GM18873 (cell line): ENCODE results near the gene DECR2.
"Not testable (repeated sequence)": the region's sequence is repeated elsewhere in the genome, so short reads cannot be mapped to it uniquely, and the experiment has no call there.

ENCODE experiments used
- ATAC-seq: cut with Tn5 transposase; IDR thresholded peaks from one replicate; pipeline ENCODE4 v1.9.1; 2021; ENCODE audit warnings: mild to moderate bottlenecking, moderate library complexity, moderate number of reproducible peaks; ENCODE audit not compliant: unreplicated experiment, low FRiP score

The DECR2 gene

GRCh38 chr16:397736-398332, 3.9 kb upstream of the DECR2 start:
- ATAC-seq, result no peak

GRCh38 chr16:398561-399339, 2.9 kb upstream of the DECR2 start:
- no peak for ATAC-seq

DNA sequence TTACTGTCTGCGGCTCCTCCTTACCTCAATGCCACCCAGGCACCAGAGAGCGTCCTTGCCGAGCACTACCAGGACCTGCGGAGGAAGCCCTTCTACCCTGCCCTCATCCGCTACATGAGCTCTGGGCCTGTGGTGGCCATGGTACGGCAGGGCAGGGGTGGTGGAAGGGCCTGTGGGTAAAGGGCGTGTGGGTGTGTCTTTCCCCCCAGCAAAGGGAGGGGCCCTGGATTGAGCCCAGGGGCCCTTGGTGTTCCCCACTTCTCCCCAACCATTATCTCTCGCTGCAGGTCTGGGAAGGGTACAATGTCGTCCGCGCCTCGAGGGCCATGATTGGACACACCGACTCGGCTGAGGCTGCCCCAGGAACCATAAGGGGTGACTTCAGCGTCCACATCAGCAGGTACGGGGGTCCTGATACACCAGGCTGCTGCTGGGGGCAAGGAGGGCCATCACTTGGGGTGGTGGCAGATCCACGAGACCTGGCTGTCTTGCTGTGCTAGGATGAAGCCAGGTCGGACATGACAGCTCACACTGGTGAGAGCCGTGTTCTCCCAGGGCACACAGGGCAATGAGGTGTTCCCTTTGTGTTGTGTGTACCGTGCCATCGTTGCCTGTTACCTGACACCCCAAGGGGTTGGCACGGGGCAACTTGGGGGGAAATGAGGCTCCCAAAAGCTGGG, 2.2 kb upstream of the DECR2 start:
- no peak for ATAC-seq

- ATAC-seq, result no peak
Observed at GRCh38 chr16:400061-400591, 1.6 kb upstream of the DECR2 start.

- ATAC-seq, result no peak
Observed at GRCh38 chr16:404971-405486, 3.3 kb downstream of the DECR2 start.

GRCh38 chr16:405548-406506, 4.1 kb downstream of the DECR2 start:
- ATAC-seq, result no peak

- ATAC-seq, result no peak
Observed at GRCh38 chr16:407253-407652, 5.6 kb downstream of the DECR2 start.

DNA sequence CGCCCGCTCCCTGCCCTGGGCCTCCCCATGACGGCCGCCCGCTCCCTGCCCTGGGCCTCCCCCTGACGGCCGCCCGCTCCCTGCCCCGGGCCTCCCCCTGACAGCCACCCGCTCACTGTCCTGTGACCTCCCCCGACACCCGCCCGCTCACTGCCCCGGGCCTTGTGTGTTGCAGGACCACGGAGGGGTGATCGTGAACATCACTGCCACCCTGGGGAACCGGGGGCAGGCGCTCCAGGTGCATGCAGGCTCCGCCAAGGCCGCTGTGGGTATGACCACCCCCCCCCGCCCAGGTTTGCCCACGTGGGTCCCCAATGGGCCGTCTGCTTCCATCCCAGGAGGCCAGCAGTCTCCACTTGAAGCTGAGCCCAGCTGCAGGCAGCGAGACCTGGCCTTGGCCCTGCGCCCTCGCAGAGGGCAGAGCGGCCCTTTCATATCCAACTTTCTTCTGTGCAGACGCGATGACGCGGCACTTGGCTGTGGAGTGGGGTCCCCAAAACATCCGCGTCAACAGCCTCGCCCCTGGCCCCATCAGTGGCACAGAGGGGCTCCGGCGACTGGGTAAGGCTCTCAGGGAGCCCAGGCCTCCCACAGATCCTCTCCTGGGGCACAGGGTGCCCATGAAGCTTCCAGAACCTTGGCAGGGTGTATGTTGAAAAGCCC, 9.0 kb downstream of the DECR2 start:
- no peak for ATAC-seq

- ATAC-seq, result no peak
Observed at GRCh38 chr16:411576-412265, 10.0 kb downstream of the DECR2 start.

DNA sequence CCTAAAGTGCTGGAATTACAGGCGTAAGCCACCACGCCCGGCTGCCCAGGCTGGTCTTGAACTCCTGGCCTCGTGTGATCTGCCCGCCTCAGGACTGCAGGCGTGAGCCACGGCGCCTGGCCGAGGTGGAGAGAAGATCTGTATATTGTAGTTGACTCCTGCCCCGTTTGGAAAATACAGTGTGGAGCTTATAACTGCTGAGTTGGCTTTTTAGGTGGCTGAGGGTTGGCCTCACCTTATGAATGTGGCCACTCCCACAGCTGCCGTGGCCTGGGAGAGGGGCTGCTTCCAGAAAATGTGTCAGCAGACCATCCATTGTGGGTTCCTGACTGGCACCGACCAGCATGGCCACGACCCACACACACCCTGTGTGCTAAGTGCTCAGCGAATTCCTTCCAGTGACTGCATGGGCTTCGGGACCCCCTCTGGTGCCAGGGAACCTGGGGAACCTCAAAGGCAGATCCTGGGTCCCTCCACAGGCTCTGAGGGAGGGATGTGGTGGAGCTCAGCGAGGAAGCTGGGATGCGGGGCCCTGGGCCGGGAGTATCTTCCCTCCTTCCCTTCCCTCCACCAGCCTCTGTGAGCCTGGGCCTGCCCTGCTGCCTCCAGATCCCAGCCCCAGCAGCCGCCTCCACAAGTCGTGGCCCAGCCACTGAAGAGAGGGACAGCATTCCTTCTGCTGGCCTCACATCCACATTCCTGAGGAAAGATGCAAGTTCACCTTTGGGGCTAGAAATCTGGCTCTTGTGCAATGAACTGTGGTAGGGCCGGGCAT, 12.9 kb downstream of the DECR2 start:
- no peak for ATAC-seq

DNA sequence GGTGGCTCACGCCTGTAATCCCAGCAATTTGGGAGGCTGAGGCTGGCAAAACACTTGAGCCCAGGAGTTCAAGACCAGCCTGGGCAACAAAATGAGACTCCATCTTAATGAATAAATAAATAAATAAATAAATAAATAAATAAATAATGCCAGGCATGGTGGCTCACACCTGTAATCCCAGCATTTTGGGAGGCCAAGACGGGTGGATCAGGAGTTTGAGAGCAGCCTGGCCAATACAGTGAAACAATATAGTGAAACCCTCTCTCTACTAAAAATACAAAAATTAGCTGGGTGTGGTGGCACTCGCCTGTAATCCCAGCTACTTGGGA, 13.4 kb downstream of the DECR2 start:
- not testable (repeated sequence) for ATAC-seq

DNA sequence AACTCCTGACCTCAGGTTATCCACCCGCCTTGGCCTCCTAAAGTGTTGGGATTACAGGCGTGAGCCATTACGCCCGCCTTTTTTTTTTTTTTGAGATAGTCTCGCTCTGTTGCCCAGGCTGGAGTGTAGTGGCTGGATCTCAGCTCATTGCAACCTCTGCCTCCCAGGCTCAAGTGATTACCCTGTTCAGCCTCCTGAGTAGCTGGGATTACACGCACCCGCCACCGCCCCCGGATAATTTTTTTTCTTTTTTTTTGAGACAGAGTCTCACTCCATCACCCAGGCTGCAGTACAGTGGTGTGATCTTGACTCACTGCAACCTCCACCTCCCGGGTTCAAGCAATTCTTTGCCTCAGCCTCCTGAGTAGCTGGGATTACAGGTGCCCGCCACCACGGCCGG, 20.5 kb downstream of the DECR2 start:
- ATAC-seq, result not testable (repeated sequence)

- ATAC-seq, result no peak
Observed at GRCh38 chr16:424033-424622, 22.4 kb downstream of the DECR2 start.

GRCh38 chr16:424623-425081, 23.0 kb downstream of the DECR2 start:
- no peak for ATAC-seq

- ATAC-seq, result no peak
Observed at GRCh38 chr16:425082-425718, 23.5 kb downstream of the DECR2 start, which contains the start of gene RAB11FIP3. RAB11FIP3 (plus strand) TSS chr16:425649; CDS start chr16:426007, 358 bp downstream.

DNA sequence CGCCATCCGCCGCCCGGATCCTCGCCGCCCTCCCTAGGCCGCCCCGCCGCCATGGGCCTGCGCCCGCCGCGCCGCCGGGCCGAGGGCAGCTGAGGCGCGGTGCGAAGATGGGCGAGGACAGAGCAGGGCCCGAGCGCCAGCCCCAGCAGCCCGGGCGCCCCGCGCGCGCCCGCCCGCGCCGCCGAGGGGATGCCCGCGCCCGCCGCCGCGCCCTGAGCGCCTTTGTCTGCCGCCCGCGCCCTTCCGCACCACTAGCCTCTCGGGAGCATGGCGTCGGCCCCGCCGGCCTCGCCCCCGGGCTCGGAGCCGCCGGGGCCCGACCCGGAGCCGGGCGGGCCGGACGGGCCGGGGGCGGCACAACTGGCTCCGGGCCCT, 24.0 kb downstream of the DECR2 start:
- no peak for ATAC-seq
